Progenitor cell of endocrine pancreas (in vitro differentiated cells): ENCODE data around the gene WFS1. TPM values are rescaled to one million over a fixed set of nuclear protein-coding genes. Genes with fewer than 3 reads are reported as not detected.

Experiments
- DNase-seq: peaks from one replicate; pipeline ENCODE4 v3.0.0; 2021; ENCODE audit warnings: low spot score; ENCODE audit not compliant: unreplicated experiment
- H3K27ac Mint-ChIP-seq: 2 replicates; pipeline ENCODE4 v1.8.0; 2021; ENCODE audit warnings: mild to moderate bottlenecking, moderate library complexity, mixed read lengths
- H3K27me3 Mint-ChIP-seq: 2 replicates; pipeline ENCODE4 v1.8.0; 2021; ENCODE audit warnings: mixed read lengths
- H3K36me3 Mint-ChIP-seq: 2 replicates; pipeline ENCODE4 v1.8.0; 2022; ENCODE audit warnings: mixed read lengths; ENCODE audit not compliant: insufficient read depth
- H3K4me1 Mint-ChIP-seq: 2 replicates; pipeline ENCODE4 v1.8.0; 2021; ENCODE audit warnings: low read depth, mixed read lengths
- H3K4me3 Mint-ChIP-seq: 2 replicates; pipeline ENCODE4 v1.8.0; 2021; ENCODE audit warnings: low read depth, mild to moderate bottlenecking, moderate library complexity, mixed read lengths
- H3K9me3 Mint-ChIP-seq: 2 replicates; pipeline ENCODE4 v1.8.0; 2021; ENCODE audit warnings: low read depth, mixed read lengths
- total RNA-seq: library from RNA; stranded (reverse); gene quantifications from 2 replicates; pipeline ENCODE4 v1.2.1, GENCODE V29; 2021
- TF ChIP-seq, protein P1 (sequence below): fragments of 200-600 bp; sonication (generic); IDR thresholded peaks from one replicate; pipeline ENCODE4 v1.5.0; 2021; ENCODE audit warnings: antibody characterized with exemption, mild to moderate bottlenecking; ENCODE audit not compliant: unreplicated experiment

The WFS1 gene
- total RNA-seq, 1 donor from 2014 or later, result 37.9 TPM

DNA sequence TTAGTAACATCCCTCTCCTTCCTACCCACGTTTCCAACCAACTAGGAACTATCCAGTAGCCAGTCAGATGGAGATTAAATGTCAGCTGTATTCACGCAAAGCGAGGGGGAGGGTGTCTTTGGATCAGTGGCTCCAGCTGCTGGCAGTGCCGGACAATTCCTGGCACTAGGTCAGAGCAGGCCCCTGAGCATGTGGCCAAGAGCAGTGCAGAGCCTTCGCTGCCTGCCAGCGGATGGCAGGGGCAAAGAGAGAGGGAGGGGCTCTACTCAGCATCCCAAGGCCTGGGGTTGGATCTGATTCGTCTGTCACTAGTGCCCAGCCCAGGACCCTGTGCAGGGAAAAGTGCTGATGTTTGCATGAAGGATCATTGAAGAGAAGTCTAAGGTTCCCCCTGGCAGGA, 40.6 kb upstream of the WFS1 start:
- H3K4me3 Mint-ChIP-seq, result no peak overlapping the region
- peaks cover 7% of the 10 kb centered on the region for H3K27me3 Mint-ChIP-seq
- DNase-seq, result no peak
- TF ChIP-seq, protein P1, sequence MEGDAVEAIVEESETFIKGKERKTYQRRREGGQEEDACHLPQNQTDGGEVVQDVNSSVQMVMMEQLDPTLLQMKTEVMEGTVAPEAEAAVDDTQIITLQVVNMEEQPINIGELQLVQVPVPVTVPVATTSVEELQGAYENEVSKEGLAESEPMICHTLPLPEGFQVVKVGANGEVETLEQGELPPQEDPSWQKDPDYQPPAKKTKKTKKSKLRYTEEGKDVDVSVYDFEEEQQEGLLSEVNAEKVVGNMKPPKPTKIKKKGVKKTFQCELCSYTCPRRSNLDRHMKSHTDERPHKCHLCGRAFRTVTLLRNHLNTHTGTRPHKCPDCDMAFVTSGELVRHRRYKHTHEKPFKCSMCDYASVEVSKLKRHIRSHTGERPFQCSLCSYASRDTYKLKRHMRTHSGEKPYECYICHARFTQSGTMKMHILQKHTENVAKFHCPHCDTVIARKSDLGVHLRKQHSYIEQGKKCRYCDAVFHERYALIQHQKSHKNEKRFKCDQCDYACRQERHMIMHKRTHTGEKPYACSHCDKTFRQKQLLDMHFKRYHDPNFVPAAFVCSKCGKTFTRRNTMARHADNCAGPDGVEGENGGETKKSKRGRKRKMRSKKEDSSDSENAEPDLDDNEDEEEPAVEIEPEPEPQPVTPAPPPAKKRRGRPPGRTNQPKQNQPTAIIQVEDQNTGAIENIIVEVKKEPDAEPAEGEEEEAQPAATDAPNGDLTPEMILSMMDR, result no peak
- H3K36me3 Mint-ChIP-seq, result no peaks in the 10 kb centered on the region
- no peaks in the 10 kb centered on the region for H3K9me3 Mint-ChIP-seq
- H3K4me1 Mint-ChIP-seq, result no peaks in the 10 kb centered on the region
- no peak overlapping the region for H3K27ac Mint-ChIP-seq

DNA sequence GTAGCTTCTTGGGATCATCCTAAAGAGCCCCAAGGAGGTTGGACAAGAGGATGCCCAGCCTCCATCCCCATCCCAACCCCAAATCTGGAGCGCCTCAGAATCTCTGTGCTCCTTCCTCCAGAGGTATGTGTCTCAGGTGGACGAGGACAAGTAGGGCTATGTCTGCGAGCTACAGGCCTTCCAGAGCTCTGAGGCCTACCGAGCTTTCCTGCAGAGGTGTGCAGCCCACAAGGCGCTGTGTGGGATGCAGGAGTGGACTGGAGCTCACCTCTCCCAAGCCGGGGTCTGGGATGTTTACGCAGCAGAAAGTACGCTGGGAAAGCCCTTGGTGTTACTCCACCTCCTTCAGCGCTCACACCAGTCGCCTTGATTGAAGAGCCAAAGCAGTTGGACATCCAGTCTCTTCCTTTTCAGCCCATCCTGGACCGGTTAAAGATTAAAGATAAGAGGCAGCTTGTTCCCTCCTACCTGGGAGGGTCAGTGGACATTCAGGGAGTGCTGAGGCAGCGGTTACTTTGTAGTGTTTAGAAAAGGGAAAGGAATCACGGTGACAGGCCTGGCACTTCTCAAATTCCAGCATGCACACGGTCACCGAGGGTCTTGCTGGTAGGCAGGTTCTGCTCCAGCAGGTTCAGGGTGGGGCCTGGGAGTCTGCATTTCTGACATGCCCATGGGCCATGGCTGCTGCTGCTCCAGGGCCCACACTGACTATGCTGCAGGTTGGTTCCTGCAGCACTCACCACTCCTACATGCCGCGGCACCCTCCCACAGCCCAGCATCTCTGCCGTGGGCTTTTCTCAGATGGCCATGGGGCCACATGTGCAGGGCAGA, 39.8 kb upstream of the WFS1 start:
- no peaks in the 10 kb centered on the region for H3K9me3 Mint-ChIP-seq
- no peaks in the 10 kb centered on the region for H3K36me3 Mint-ChIP-seq
- no peak overlapping the region for H3K4me3 Mint-ChIP-seq
- DNase-seq, result no peak
- no peaks in the 10 kb centered on the region for H3K4me1 Mint-ChIP-seq
- H3K27ac Mint-ChIP-seq, result no peak overlapping the region
- TF ChIP-seq, protein P1, result no peak
- peaks cover 2% of the 10 kb centered on the region for H3K27me3 Mint-ChIP-seq

DNA sequence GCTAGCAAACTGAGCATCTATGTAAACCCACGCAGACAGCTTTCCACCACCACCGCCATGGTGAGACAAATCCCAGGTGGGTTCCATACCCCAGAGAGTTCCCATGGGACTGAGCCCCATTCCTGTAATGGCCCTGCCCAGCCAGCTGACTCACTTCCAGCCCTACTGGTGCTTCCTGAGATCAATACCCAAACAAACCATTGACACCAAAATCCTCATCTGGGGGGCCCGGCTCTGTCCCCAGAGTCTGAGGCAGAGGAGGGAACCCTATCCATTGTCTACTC, 39.2 kb upstream of the WFS1 start:
- Mint-ChIP-seq H3K36me3 (no peaks in the 10 kb centered on the region), H3K4me3 (no peak overlapping the region), H3K4me1 (no peaks in the 10 kb centered on the region), H3K9me3 (no peaks in the 10 kb centered on the region), H3K27me3 (peaks cover 2% of the 10 kb centered on the region), H3K27ac (no peak overlapping the region)
- TF ChIP-seq, protein P1, result no peak
- DNase-seq, result no peak

DNA sequence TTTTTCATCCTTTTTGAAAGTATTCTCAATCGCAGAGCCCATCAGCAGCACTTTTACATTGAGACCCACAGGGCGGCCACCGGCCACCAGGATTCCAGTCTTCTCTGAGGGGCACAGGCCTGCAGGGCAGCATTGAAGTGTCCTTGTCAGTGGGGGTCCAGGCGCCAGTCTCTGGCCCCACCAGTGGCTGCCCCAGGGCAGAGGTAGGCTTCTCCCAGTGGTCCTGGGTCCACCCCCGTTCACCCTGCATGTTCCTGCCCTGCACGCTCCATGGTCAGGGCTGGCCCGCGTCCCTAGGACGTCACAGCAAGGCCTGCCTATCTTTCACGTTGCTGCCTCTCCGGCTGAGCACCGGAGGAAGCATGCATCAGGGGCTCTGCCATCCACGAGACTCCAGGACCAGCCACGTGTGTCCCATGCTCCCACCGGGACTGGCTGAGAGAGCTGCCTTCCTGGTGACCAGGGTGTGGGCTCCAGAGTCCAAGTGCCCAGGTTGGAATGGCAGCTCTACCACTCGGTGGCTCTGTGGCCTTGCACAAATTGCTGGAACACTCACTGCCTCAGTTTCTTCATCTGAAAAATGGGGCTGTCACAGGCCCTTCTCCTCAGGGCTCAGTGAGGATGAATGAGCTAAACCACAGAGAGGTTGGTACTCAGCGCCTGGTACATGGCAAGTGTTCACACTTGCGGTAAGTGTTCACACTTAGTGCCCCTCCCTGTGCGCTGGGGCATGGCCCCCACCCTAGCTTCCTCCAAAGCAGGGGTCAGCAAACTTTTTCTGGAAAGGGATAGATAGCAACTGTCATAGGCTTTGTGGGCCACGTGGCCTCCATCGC, 38.6 kb upstream of the WFS1 start:
- Mint-ChIP-seq H3K9me3 (no peaks in the 10 kb centered on the region), H3K27me3 (peaks cover under 1% of the 10 kb centered on the region), H3K4me1 (no peaks in the 10 kb centered on the region), H3K4me3 (no peak overlapping the region), H3K36me3 (no peaks in the 10 kb centered on the region), H3K27ac (no peak overlapping the region)
- DNase-seq, result no peak
- TF ChIP-seq, protein P1, result no peak

DNA sequence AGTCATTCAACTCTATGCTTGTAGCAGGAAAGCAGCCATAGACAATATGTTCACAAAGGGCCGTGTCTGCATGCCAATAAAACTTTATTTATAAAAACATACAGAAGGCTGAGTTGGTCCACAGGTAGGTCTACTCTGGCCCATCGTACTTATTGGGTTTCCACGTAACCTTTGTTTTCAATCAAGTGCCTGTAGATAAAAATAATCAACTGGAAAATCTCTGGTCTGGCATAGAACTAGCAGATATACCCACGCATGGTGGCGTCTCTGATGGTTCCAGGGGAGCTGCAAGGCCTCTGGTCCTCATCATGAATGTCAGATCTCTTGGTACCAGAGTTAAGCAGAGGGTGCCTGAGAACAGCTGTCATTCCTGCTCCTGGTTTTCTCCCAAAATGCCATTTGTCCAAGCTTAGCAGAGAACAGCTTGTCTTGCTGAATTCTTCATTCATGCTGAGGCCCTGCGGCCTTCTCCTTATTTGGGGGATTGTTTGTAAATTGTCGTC, 37.9 kb upstream of the WFS1 start:
- Mint-ChIP-seq H3K9me3 (no peaks in the 10 kb centered on the region), H3K4me1 (no peaks in the 10 kb centered on the region), H3K27ac (no peak overlapping the region), H3K4me3 (no peak overlapping the region), H3K27me3 (peaks cover 4% of the 10 kb centered on the region), H3K36me3 (no peaks in the 10 kb centered on the region)
- no peak for DNase-seq
- TF ChIP-seq, protein P1, result no peak
